Peyer's patch (tissue), 4 donors: ENCODE data around the gene KCTD2. TPM values are rescaled to one million over a fixed set of nuclear protein-coding genes. Genes with fewer than 3 reads are reported as not detected.

Experiments
- DNase-seq, 3 donors: peaks; one replicate each; pipeline ENCODE4 v3.0.0-alpha.2; 2017 to 2019
- H3K27ac ChIP-seq, 4 donors: fragments of 200-600 bp; sonication (generic); one replicate each; pipeline ENCODE4 v1.5.1; 2016 to 2019
- H3K27me3 ChIP-seq, 2 donors: fragments of 200-600 bp; sonication (generic); one replicate each; pipeline ENCODE4 v1.5.1; 2019
- H3K36me3 ChIP-seq, 3 donors: fragments of 200-600 bp; sonication (generic); one replicate each; pipeline ENCODE4 v1.5.1; 2016 to 2019
- H3K4me1 ChIP-seq, 4 donors: fragments of 200-600 bp; sonication (generic); one replicate each; pipeline ENCODE4 v1.5.1; 2016 to 2019
- H3K4me3 ChIP-seq, 4 donors: fragments of 200-600 bp; sonication (generic); 1 replicate in 3 of 4; 2 replicates in 1 of 4; pipeline ENCODE4 v1.5.1; 2016 to 2019; ENCODE audit warnings: mild to moderate bottlenecking in 1 of 4
- H3K9me3 ChIP-seq, 4 donors: fragments of 200-600 bp; sonication (generic); one replicate each; pipeline ENCODE4 v1.5.1; 2016 to 2019; ENCODE audit warnings: mild to moderate bottlenecking in 1 of 4
- POLR2A ChIP-seq, 2 donors: fragments of 450-650 bp; IDR thresholded peaks; one replicate each; pipeline ENCODE4 v1.5.1; 2017; ENCODE audit warnings: antibody characterized with exemption in 2 of 2, mild to moderate bottlenecking in 2 of 2, moderate library complexity in 2 of 2
- total RNA-seq, 4 donors: library from RNA; depleted of rRNA; stranded (reverse); fragments of >200 nt; gene quantifications; one replicate each; pipeline ENCODE4 v1.1.0, GENCODE V29; 2016
- TF ChIP-seq, protein P1 (sequence below), 6 experiments: fragments of 450-650 bp in 4 of 6; fragments of 200-600 bp in 2 of 6; sonication (generic) in 1 of 6; IDR thresholded peaks; one replicate each; pipeline ENCODE4 v1.5.1; 2017 to 2019; ENCODE audit warnings: antibody characterized with exemption in 6 of 6, mild to moderate bottlenecking in 3 of 6, moderate library complexity in 1 of 6

The KCTD2 gene
- total RNA-seq, 4 donors from 2014 or later, result 14.9 to 23.5 (median 20.4) TPM

- no peaks in the 10 kb centered on the region for H3K27me3 ChIP-seq
- DNase-seq, result no peak
- H3K4me1 ChIP-seq, result peaks cover 0 to 30% (median 24%) of the 10 kb centered on the region in 4 donors
- H3K9me3 ChIP-seq, result no peaks in the 10 kb centered on the region
- no peak overlapping the region for H3K4me3 ChIP-seq
- TF ChIP-seq POLR2A (IDR thresholded peaks at IDR 0.05), result no peak
- TF ChIP-seq, protein P1, sequence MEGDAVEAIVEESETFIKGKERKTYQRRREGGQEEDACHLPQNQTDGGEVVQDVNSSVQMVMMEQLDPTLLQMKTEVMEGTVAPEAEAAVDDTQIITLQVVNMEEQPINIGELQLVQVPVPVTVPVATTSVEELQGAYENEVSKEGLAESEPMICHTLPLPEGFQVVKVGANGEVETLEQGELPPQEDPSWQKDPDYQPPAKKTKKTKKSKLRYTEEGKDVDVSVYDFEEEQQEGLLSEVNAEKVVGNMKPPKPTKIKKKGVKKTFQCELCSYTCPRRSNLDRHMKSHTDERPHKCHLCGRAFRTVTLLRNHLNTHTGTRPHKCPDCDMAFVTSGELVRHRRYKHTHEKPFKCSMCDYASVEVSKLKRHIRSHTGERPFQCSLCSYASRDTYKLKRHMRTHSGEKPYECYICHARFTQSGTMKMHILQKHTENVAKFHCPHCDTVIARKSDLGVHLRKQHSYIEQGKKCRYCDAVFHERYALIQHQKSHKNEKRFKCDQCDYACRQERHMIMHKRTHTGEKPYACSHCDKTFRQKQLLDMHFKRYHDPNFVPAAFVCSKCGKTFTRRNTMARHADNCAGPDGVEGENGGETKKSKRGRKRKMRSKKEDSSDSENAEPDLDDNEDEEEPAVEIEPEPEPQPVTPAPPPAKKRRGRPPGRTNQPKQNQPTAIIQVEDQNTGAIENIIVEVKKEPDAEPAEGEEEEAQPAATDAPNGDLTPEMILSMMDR (IDR thresholded peaks at IDR 0.05), result no peak
- H3K27ac ChIP-seq, result no peak overlapping the region
- H3K36me3 ChIP-seq, result no peaks in the 10 kb centered on the region
Observed at GRCh38 chr17:75074532-75074931, 27.5 kb downstream of the KCTD2 start.

GRCh38 chr17:75075597-75076336 is 28.7 kb downstream of the KCTD2 start:
- Histone ChIP-seq H3K9me3 (no peaks in the 10 kb centered on the region), H3K27me3 (no peaks in the 10 kb centered on the region), H3K27ac (no peak overlapping the region), H3K4me3 (no peak overlapping the region), H3K36me3 (no peaks in the 10 kb centered on the region), H3K4me1 (peaks cover 0 to 36% (median 26%) of the 10 kb centered on the region in 4 donors)
- no peak for TF ChIP-seq POLR2A (IDR thresholded peaks at IDR 0.05)
- TF ChIP-seq, protein P1 (IDR thresholded peaks at IDR 0.05), result no peak
- no peak for DNase-seq

- H3K27ac ChIP-seq, result peak overlapping the region; percentile 67 to 83 (median 75)
- TF ChIP-seq POLR2A (IDR thresholded peaks at IDR 0.05), result peak in 1 of 2 donors; percentile 35
- TF ChIP-seq, protein P1 (IDR thresholded peaks at IDR 0.05), result peak in 3 of 6 experiments; percentile 35 to 37 (median 37)
- no peaks in the 10 kb centered on the region for H3K9me3 ChIP-seq
- peak overlapping the region; percentile 26 to 55 (median 50) for H3K4me3 ChIP-seq
- no peaks in the 10 kb centered on the region for H3K36me3 ChIP-seq
- peak; percentile 53 to 86 (median 83) for DNase-seq
- peaks cover 0 to 36% (median 26%) of the 10 kb centered on the region in 4 donors for H3K4me1 ChIP-seq
- no peaks in the 10 kb centered on the region for H3K27me3 ChIP-seq
Observed at GRCh38 chr17:75077072-75077495, 30.1 kb downstream of the KCTD2 start.

DNA sequence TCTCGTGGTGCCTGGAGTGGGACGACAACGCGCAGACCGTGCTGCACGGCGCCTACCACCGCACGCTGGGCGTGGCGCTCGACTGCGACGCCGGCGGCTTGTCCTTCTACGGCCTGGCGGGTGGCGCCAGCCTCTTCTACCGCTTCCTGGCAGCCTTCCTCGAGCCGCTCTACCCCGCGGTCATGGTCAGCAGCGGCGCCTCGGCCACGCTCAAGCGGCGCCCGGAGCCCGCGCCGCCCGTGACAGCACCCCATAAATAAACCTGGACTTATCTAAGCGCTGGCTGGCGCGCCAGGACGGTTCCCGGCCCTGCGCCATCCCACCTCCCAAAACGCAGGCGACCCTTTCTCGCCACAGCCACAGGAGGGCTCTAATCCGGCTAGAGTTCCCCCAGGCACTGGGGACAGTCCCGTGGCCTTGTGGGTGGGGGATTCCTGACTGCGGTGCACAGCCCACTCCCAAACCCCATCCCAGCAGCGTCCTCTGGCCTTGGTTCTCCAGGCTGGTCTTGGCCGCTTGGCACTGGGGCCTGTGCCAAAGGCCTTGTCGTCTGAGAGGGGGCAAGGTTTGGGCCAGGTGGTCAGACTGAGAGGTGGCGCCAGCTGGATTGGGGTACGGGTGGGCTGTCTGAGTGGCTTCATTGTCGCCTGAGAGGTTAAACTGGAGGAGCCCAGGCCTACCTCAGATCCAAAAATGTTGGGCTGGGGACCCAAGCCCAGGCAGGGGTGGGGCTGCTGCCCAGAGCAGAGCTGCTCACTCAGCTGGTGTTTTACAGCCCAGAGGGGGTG is 30.7 kb downstream of the KCTD2 start:
- DNase-seq, result peak; percentile 54 to 84 (median 81)
- no peaks in the 10 kb centered on the region for H3K27me3 ChIP-seq
- no peaks in the 10 kb centered on the region for H3K9me3 ChIP-seq
- peak overlapping the region; percentile 67 to 83 (median 75) for H3K27ac ChIP-seq
- H3K36me3 ChIP-seq, result no peaks in the 10 kb centered on the region
- TF ChIP-seq, protein P1 (IDR thresholded peaks at IDR 0.05), result peak in 2 of 6 experiments; percentile 2 to 4
- TF ChIP-seq POLR2A (IDR thresholded peaks at IDR 0.05), result no peak
- peak overlapping the region; percentile 26 to 55 (median 50) for H3K4me3 ChIP-seq
- H3K4me1 ChIP-seq, result peaks cover 0 to 36% (median 26%) of the 10 kb centered on the region in 4 donors

GRCh38 chr17:75078284-75079022 is 31.4 kb downstream of the KCTD2 start:
- Histone ChIP-seq H3K9me3 (no peaks in the 10 kb centered on the region), H3K4me1 (peaks cover 0 to 36% (median 26%) of the 10 kb centered on the region in 4 donors), H3K36me3 (no peaks in the 10 kb centered on the region), H3K27me3 (no peaks in the 10 kb centered on the region), H3K4me3 (peak overlapping the region in 1 of 4 donors; percentile 50), H3K27ac (peak overlapping the region; percentile 67 to 83 (median 75))
- TF ChIP-seq, protein P1 (IDR thresholded peaks at IDR 0.05), result no peak
- TF ChIP-seq POLR2A (IDR thresholded peaks at IDR 0.05), result no peak
- DNase-seq, result no peak
